GM18499 (cell line): ENCODE results near the gene ATP5F1D.

Experiments used
- ATAC-seq: cut with Tn5 transposase; IDR thresholded peaks from one replicate; pipeline ENCODE4 v1.9.1; 2021; ENCODE audit warnings: moderate number of reproducible peaks; ENCODE audit not compliant: insufficient read depth, unreplicated experiment

The ATP5F1D gene

DNA sequence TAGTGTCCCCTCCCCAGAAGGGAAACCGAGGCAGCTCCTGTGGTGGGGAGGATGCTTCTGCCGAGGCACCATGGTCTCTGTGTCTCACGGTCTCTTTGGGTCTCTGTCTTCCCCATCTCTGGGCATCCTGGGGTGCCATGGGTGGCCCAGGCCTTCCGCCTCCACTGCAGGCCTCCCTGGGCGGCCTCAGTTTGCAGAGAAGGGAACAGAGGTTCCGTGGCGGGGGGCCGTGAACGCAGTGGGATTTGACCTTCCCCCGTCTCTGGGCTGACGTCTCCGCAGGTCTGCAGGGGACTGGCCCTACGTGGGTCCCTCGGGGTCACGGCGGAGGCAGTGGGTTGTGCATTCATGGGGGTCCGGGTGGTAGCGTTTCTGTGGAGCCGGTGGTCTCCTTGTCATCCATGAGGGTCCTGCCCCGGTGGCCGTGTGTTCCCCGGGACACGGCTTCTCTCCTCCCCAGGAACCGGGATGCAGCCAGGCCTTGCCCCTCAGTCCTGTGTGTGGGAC is 48.7 kb downstream of the ATP5F1D start:
- ATAC-seq = no peak

DNA sequence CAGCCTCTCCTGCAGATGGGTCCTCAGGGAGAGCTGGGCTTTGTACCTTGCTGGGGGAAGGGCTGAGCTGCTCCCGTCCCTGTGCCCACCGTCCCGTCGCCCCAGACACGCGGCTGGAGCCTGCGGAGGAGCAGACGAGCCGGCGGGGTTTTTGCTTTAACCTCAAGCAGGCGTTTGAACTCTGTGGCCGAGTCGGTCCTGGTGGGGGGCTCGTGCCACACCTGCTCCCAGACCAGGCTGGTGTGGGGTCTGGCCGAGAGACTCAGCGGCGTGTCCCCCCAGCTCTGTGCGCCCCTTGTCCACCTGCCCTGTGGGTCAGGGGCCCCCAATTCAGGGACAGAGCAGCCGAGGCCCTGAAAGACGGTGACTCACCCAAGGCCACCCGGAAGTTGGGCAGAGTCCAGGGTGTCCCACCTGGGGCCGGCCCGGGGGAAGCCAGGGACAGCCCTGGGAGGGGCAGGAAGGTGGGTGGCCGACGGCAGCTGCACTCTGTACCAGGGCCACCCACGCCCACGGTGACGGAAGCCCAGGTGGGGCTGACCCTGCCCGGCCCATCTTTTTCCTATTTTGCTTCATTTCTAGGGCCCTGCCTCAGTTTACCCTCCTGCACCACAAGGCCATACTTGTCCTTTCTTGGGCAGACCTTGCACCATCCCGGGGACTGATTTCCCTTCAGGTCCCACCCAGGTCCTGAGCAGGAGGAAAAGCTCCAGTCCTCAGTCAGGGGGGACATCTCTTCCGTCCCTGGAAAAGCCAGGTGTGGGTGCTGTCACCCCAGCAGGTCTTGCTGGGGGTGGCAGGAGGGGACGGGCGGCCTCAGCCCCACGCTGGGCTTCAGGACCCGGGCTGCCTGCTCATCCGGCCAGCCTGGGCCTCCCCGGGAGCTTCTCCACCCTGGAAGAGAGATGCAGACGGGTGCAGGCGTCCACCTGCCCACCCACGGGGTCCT is 49.4 kb downstream of the ATP5F1D start:
- ATAC-seq = no peak

DNA sequence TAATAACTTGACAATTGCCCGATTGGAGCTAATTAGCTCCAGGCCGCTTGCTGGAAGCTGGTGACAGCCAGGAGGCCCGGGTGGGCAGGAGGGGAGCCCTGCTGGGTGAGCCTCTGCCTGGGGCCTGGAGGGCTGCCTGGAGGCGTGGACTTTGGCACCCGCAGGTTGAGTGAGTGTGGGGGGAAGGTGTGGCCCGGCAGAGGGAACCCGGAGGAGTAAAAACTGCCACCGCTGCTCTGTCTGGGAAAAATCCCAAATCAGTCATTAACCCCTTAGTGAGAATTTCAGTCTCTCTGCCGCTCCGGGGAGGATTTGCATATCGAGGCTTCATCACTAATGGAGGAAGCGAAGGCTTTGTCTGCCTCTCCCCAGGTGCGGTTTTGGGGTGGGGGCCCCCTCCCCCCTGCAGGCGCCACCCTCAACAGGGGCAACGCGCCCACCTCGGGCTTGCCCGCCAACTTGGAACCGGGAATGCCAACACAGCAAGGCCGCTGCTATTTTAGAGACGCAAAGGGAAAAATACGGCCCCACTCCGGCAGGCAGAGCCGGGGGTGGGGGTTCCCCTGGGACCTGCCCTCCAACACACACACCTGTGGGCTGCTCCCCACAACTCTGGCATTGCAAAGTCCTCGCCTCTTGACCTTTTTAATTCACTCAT is 50.3 kb downstream of the ATP5F1D start:
- ATAC-seq = no peak

DNA sequence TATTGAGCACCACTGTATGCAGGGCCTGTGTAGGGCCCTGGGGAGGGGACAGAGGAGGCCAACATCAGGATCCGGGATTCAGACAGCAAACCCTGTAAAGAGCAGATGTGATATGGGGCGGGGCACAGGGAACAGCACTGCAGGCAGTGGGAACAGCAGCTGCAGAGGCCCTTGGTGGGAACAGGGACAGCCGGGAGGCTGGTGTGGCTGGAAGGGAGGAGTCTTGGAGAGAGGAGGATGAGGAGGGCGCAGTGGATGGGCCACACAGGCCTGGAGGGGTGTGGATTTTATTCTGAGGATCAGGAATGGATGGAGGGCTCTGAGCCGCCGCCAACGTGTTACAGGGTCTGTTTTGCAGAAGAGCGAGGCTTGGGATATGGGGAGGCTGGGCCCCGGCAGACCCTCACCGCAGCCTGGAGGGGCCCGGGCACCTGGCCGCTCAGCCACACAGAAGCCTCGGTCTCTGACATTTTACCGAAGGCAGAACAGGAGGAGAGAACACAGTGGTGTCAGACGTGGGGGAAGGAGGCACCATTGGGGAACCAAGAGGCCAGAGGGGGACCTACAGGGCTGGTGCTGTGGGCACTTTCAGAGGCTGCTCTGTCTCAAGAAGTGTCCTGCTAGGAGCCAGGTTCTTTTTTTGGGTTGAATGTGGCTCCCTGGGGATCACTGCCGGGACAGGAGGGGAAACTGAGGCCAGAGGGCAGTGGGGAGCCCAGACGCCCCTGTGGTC is 51.0 kb downstream of the ATP5F1D start:
- ATAC-seq = no peak

DNA sequence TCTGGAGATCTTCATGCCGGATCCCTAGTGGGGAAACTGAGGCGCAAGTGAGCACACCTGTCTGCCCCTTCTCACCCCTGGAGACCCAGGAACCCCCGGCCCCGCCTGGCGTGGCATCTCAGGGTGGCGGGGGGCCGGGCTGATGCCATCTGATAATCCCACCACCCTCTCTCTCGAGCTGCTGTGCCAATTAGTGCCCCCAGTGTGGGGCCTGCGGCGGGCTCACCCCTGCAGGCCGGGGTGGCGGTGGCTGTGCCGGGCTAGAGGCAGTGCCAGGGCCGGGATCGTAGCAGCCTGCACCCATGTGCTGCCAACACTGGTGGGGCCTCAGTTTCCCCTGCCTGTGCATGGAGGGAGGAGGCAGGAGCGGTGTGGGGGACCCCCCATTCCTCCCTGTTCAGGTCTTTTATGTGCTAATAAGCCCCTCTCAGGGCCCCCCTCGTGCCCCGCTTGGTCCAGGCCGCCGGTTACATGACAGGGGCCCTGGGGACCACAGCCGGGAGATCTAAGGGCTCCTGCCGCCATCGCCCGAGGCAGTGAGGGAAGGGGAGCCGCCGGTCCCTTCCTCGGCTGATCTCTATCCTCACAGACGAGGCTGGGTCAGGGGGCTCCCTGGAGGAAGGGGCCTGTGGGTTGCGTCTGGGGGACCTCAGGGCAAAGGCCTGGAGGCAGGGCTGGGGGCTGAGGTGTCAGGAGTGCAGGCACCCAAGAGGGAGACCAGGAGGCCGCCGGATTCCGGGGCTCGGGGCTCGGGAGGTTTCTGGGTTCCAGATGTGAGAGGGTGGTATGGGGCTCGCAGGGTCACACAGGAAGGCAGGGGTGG is 52.4 kb downstream of the ATP5F1D start:
- ATAC-seq = no peak
